Activated CD8-positive, alpha-beta T cell treated with anti-CD3 and anti-CD28 coated beads for 36 hours (primary cell): Measurements from ENCODE around the gene TRIM39. TPM values are rescaled to one million over a fixed set of nuclear protein-coding genes. Genes with fewer than 3 reads are reported as not detected.

Source experiments
- ATAC-seq: fragments of 200-7000 bp; cut with Tn5 transposase; one replicate; pipeline ENCODE4 v1.10.0; 2021; ENCODE audit warnings: mild to moderate bottlenecking, moderate library complexity
- CTCF ChIA-PET: fragments of 350-600 bp; sonication (Branson Sonifier 250); formaldehyde crosslinking; loops from one replicate; lab custom pipeline; 2021; ENCODE audit warnings: antibody characterized with exemption; lab: Charles Lee
- POLR2A ChIA-PET: fragments of 350-600 bp; sonication (Branson Sonifier 250); formaldehyde crosslinking; loops from one replicate; lab custom pipeline; 2021; ENCODE audit warnings: antibody characterized with exemption; lab: Charles Lee
- DNase-seq: peaks from one replicate; pipeline ENCODE4 v3.0.0-alpha.2; 2020
- H3K27ac Mint-ChIP-seq: one replicate; pipeline ENCODE4 v1.8.0; 2021; ENCODE audit warnings: mild to moderate bottlenecking, mixed read lengths
- H3K27me3 Mint-ChIP-seq: one replicate; pipeline ENCODE4 v1.8.0; 2021; ENCODE audit warnings: mixed read lengths
- H3K36me3 Mint-ChIP-seq: one replicate; pipeline ENCODE4 v1.8.0; 2021; ENCODE audit warnings: low read depth, mixed read lengths
- H3K4me1 Mint-ChIP-seq: one replicate; pipeline ENCODE4 v1.8.0; 2021; ENCODE audit warnings: low read depth, mixed read lengths
- H3K4me3 Mint-ChIP-seq: one replicate; pipeline ENCODE4 v1.8.0; 2021; ENCODE audit warnings: mild to moderate bottlenecking, moderate library complexity, mixed read lengths
- H3K9me3 Mint-ChIP-seq: one replicate; pipeline ENCODE4 v1.8.0; 2021; ENCODE audit warnings: mixed read lengths
- CTCF ChIP-seq: fragments of 200-600 bp; IDR thresholded peaks from one replicate; pipeline ENCODE4 v1.8.0; 2022; ENCODE audit warnings: antibody characterized with exemption, mild to moderate bottlenecking
- intact Hi-C: fragments of 100-400 bp; cut with micrococcal nuclease; formaldehyde crosslinking; loops from one replicate; pipeline ENCODE4 v1.10.0; 2022
- total RNA-seq, 2 experiments: library from RNA; stranded (reverse); gene quantifications; one replicate each; pipeline ENCODE4 v1.2.3, GENCODE V29; 2021

The TRIM39 gene
- total RNA-seq, 2 experiments from 2014 or later, result 21.6 to 22.3 TPM

GRCh38 chr6:30331981-30332380, 5.3 kb downstream of the TRIM39 start:
- H3K9me3 Mint-ChIP-seq, result no peaks in the 10 kb centered on the region
- ATAC-seq, result no peak
- no peak for TF ChIP-seq CTCF
- CTCF ChIA-PET, result interaction anchor here (1.4 to 1.5 kb wide), 2 partner anchors 64 to 122 kb away, joined by 5 to 6 read pairs; no protein-coding TSS in a partner anchor
- no peaks in the 10 kb centered on the region for H3K27me3 Mint-ChIP-seq
- POLR2A ChIA-PET, result interaction anchor here (1.4 kb wide), 1 partner anchor 118 kb away, joined by 3 read pairs; no protein-coding TSS in a partner anchor
- intact Hi-C loops, result no loop called here
- no peak for DNase-seq
- H3K4me3 Mint-ChIP-seq, result no peak overlapping the region
- H3K4me1 Mint-ChIP-seq, result peaks cover 19% of the 10 kb centered on the region
- H3K36me3 Mint-ChIP-seq, result peaks cover 45% of the 10 kb centered on the region
- no peak overlapping the region for H3K27ac Mint-ChIP-seq

GRCh38 chr6:30334075-30334783, 7.5 kb downstream of the TRIM39 start:
- CTCF ChIA-PET, result no interaction called here
- no peaks in the 10 kb centered on the region for H3K27me3 Mint-ChIP-seq
- peaks cover 34% of the 10 kb centered on the region for H3K36me3 Mint-ChIP-seq
- H3K4me3 Mint-ChIP-seq, result no peak overlapping the region
- intact Hi-C loops, result no loop called here
- H3K4me1 Mint-ChIP-seq, result no peaks in the 10 kb centered on the region
- no peak for TF ChIP-seq CTCF
- POLR2A ChIA-PET, result no interaction called here
- ATAC-seq (no peak), DNase-seq (no peak)
- no peaks in the 10 kb centered on the region for H3K9me3 Mint-ChIP-seq
- no peak overlapping the region for H3K27ac Mint-ChIP-seq

- no peak for TF ChIP-seq CTCF
- Mint-ChIP-seq H3K27ac (no peak overlapping the region), H3K36me3 (peaks cover 35% of the 10 kb centered on the region), H3K27me3 (no peaks in the 10 kb centered on the region), H3K4me1 (peaks cover 21% of the 10 kb centered on the region), H3K4me3 (no peak overlapping the region), H3K9me3 (no peaks in the 10 kb centered on the region)
- POLR2A ChIA-PET, result interaction anchor here (0.9 to 2.5 kb wide), 4 partner anchors 11 to 15 kb away, joined by 3 to 9 read pairs (median 4); partner anchors contain the start of gene TRIM39
- DNase-seq (no peak), ATAC-seq (no peak)
- intact Hi-C loops, result no loop called here
- CTCF ChIA-PET, result interaction anchor here (1.4 to 1.5 kb wide), 2 partner anchors 15 to 113 kb away, joined by 3 read pairs; no protein-coding TSS in a partner anchor
Observed at GRCh38 chr6:30340589-30341054, 13.9 kb downstream of the TRIM39 start.

GRCh38 chr6:30341218-30341617, 14.5 kb downstream of the TRIM39 start:
- no peak overlapping the region for H3K4me3 Mint-ChIP-seq
- no peaks in the 10 kb centered on the region for H3K27me3 Mint-ChIP-seq
- H3K4me1 Mint-ChIP-seq, result peaks cover 26% of the 10 kb centered on the region
- ATAC-seq (no peak), DNase-seq (no peak)
- CTCF ChIA-PET, result no interaction called here
- POLR2A ChIA-PET, result interaction anchor here (0.9 to 2.5 kb wide), 2 partner anchors 13 to 15 kb away, joined by 3 to 9 read pairs; partner anchors contain the start of gene TRIM39
- TF ChIP-seq CTCF, result no peak
- no peaks in the 10 kb centered on the region for H3K9me3 Mint-ChIP-seq
- H3K36me3 Mint-ChIP-seq, result peaks cover 36% of the 10 kb centered on the region
- H3K27ac Mint-ChIP-seq, result no peak overlapping the region
- intact Hi-C loops, result no loop called here

- DNase-seq (no peak), ATAC-seq (no peak)
- Mint-ChIP-seq H3K9me3 (no peaks in the 10 kb centered on the region), H3K27ac (no peak overlapping the region), H3K27me3 (no peaks in the 10 kb centered on the region), H3K4me1 (peaks cover 26% of the 10 kb centered on the region), H3K4me3 (no peak overlapping the region), H3K36me3 (peaks cover 32% of the 10 kb centered on the region)
- CTCF ChIA-PET, result no interaction called here
- no peak for TF ChIP-seq CTCF
- POLR2A ChIA-PET, result interaction anchor here (0.9 kb wide), 1 partner anchor 16 kb away, joined by 3 read pairs; the partner anchor contains the start of gene TRIM39
- intact Hi-C loops, result no loop called here
Observed at GRCh38 chr6:30341728-30342127, 15.0 kb downstream of the TRIM39 start.
